Mesenchymal stem cell (in vitro differentiated cells and primary cell): ENCODE data around the gene PNKD.

Experiments used
- DNase-seq: peaks from one replicate; pipeline ENCODE4 v3.0.0-alpha.2; 2013
- H2AFZ ChIP-seq: one replicate; pipeline ENCODE4 v1.6.1; 2013; ENCODE audit warnings: low read depth, mild to moderate bottlenecking, control low read depth, inconsistent platforms, low read length, moderate library complexity
- H2AK5ac ChIP-seq: 2 replicates; pipeline ENCODE4 v1.6.1; 2013; ENCODE audit warnings: low read length, moderate library complexity, mild to moderate bottlenecking, inconsistent platforms; ENCODE audit not compliant: severe bottlenecking
- H2BK120ac ChIP-seq: one replicate; pipeline ENCODE4 v1.6.1; 2013; ENCODE audit warnings: low read depth, mild to moderate bottlenecking, inconsistent platforms, low read length, moderate library complexity
- H2BK12ac ChIP-seq, 2 experiments: one replicate each; pipeline ENCODE4 v1.6.1; 2013; ENCODE audit warnings: inconsistent platforms in 2 of 2, low read length in 2 of 2, mild to moderate bottlenecking in 2 of 2, moderate library complexity in 2 of 2, control low read depth in 1 of 2
- H2BK15ac ChIP-seq: one replicate; pipeline ENCODE4 v1.6.1; 2013; ENCODE audit warnings: mild to moderate bottlenecking, low read depth, inconsistent platforms; ENCODE audit not compliant: poor library complexity, severe bottlenecking
- H2BK5ac ChIP-seq: 2 replicates; pipeline ENCODE4 v1.6.1; 2013; ENCODE audit warnings: low read depth, mild to moderate bottlenecking, low read length, control low read depth, inconsistent platforms; ENCODE audit not compliant: poor library complexity, severe bottlenecking
- H3K14ac ChIP-seq, 2 experiments: one replicate each; pipeline ENCODE4 v1.6.1; 2013; ENCODE audit warnings: inconsistent platforms in 2 of 2, low read length in 2 of 2, control low read depth in 1 of 2, mild to moderate bottlenecking in 1 of 2, moderate library complexity in 1 of 2
- H3K18ac ChIP-seq, 2 experiments: one replicate each; pipeline ENCODE4 v1.6.1; 2013; ENCODE audit warnings: inconsistent platforms in 2 of 2, low read length in 2 of 2, control low read depth in 1 of 2, low read depth in 1 of 2, mild to moderate bottlenecking in 1 of 2
- H3K23ac ChIP-seq, 2 experiments: one replicate each; pipeline ENCODE4 v1.6.1; 2013; ENCODE audit warnings: inconsistent platforms in 2 of 2, low read length in 2 of 2, mild to moderate bottlenecking in 2 of 2, moderate library complexity in 2 of 2, control low read depth in 1 of 2
- H3K27ac ChIP-seq: 2 replicates; pipeline ENCODE4 v1.5.1; 2013; ENCODE audit warnings: mild to moderate bottlenecking, moderate library complexity, low read length, control low read depth, inconsistent platforms; ENCODE audit not compliant: poor library complexity, severe bottlenecking
- H3K27me3 ChIP-seq, 2 experiments: 2 replicates each; pipeline versions ENCODE4 v1.6.1 to v1.7.0; 2013; ENCODE audit warnings: low read length in 2 of 2, mild to moderate bottlenecking in 2 of 2, moderate library complexity in 2 of 2, control low read depth in 1 of 2, inconsistent platforms in 1 of 2; ENCODE audit not compliant: control insufficient read depth in 1 of 2, insufficient read depth in 1 of 2
- H3K36me3 ChIP-seq, 2 experiments: 2 replicates each; pipeline versions ENCODE4 v1.6.1 to v1.7.0; 2013; ENCODE audit warnings: low read length in 2 of 2, control low read depth in 1 of 2, inconsistent platforms in 1 of 2, low read depth in 1 of 2, mild to moderate bottlenecking in 1 of 2; ENCODE audit not compliant: insufficient read depth in 2 of 2, control insufficient read depth in 1 of 2
- H3K4ac ChIP-seq, 2 experiments: one replicate each; pipeline ENCODE4 v1.6.1; 2013; ENCODE audit warnings: inconsistent platforms in 2 of 2, low read length in 2 of 2, mild to moderate bottlenecking in 2 of 2, moderate library complexity in 2 of 2, control low read depth in 1 of 2, low read depth in 1 of 2
- H3K4me1 ChIP-seq: 2 replicates; pipeline ENCODE4 v1.6.1; 2013; ENCODE audit warnings: low read depth, low read length, control low read depth; ENCODE audit not compliant: control insufficient read depth, insufficient read depth
- H3K4me2 ChIP-seq: 2 replicates; pipeline ENCODE4 v1.6.1; 2013; ENCODE audit warnings: low read length, mild to moderate bottlenecking, inconsistent platforms; ENCODE audit not compliant: poor library complexity, severe bottlenecking
- H3K4me3 ChIP-seq, 2 experiments: 2 replicates each; pipeline versions ENCODE4 v1.5.1 to v1.7.0; 2013; ENCODE audit warnings: low read length in 2 of 2, mild to moderate bottlenecking in 2 of 2, control low read depth in 1 of 2, low read depth in 1 of 2; ENCODE audit not compliant: insufficient read depth in 1 of 2
- H3K79me1 ChIP-seq: replicated peaks from 2 replicates; pipeline ENCODE4 v1.6.1; 2013; ENCODE audit warnings: mild to moderate bottlenecking, control low read depth, low read length, inconsistent platforms; ENCODE audit not compliant: poor library complexity, severe bottlenecking
- H3K9ac ChIP-seq: 2 replicates; pipeline ENCODE4 v1.7.0; 2013; ENCODE audit warnings: mild to moderate bottlenecking, low read length, moderate library complexity
- H3K9me3 ChIP-seq: 2 replicates; pipeline ENCODE4 v1.7.0; 2013; ENCODE audit warnings: mild to moderate bottlenecking, low read length; ENCODE audit not compliant: control insufficient read depth
- H4K8ac ChIP-seq: one replicate; pipeline ENCODE4 v1.6.1; 2013; ENCODE audit warnings: inconsistent platforms, mild to moderate bottlenecking, low read length, moderate library complexity
- H4K91ac ChIP-seq: one replicate; pipeline ENCODE4 v1.6.1; 2013; ENCODE audit warnings: mild to moderate bottlenecking, low read length, inconsistent platforms
- WGBS: methylation state at CpG from one replicate; pipeline ENCODE4 v1.1.7; 2013; ENCODE audit warnings: mixed read lengths; 5-methylcytosine and 5-hydroxymethylcytosine counted together

PNKD gene

DNA sequence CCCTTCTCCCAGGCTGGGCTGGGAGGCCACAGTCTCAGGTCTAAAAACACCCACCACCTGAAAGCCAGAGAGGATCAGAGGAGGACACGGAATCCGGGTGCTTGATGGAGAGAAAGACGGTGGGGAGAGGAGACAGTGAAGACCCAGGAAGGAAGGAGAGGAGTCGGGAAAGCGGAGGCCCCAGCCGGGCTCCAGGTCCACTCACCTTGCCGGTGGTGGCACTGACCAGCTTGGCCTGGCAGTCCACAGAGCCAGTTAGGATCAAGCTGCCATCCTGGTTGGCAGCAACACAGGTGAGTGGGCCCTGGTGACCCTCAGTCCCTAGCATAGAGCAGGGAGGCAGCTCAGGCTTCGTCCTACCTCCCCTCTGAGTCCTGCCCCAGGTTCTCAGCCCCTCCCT is 4.7 kb upstream of the PNKD start:
- Histone ChIP-seq H2BK120ac (no peak overlapping the region), H3K27me3 (no peaks in the 10 kb centered on the region), H3K14ac (no peak overlapping the region), H3K9ac (no peak overlapping the region), H2BK12ac (no peak overlapping the region), H3K4me3 (no peak overlapping the region), H3K4ac (no peak overlapping the region), H3K4me1 (peaks cover 24% of the 10 kb centered on the region), H3K9me3 (no peaks in the 10 kb centered on the region), H3K18ac (no peak overlapping the region), H3K4me2 (no peak overlapping the region), H3K23ac (no peak overlapping the region), H4K91ac (no peak overlapping the region), H2BK15ac (no peak overlapping the region), H3K79me1 (peaks cover 35% of the 10 kb centered on the region), H2AK5ac (no peak overlapping the region), H2AFZ (no peak overlapping the region), H3K36me3 (peaks cover 47 to 60% of the 10 kb centered on the region in 2 experiments), H3K27ac (no peak overlapping the region), H2BK5ac (no peak overlapping the region), H4K8ac (no peak overlapping the region)
- WGBS: 96% methylated on average over 8 of the region's 8 CpGs
- DNase-seq: no peak

DNA sequence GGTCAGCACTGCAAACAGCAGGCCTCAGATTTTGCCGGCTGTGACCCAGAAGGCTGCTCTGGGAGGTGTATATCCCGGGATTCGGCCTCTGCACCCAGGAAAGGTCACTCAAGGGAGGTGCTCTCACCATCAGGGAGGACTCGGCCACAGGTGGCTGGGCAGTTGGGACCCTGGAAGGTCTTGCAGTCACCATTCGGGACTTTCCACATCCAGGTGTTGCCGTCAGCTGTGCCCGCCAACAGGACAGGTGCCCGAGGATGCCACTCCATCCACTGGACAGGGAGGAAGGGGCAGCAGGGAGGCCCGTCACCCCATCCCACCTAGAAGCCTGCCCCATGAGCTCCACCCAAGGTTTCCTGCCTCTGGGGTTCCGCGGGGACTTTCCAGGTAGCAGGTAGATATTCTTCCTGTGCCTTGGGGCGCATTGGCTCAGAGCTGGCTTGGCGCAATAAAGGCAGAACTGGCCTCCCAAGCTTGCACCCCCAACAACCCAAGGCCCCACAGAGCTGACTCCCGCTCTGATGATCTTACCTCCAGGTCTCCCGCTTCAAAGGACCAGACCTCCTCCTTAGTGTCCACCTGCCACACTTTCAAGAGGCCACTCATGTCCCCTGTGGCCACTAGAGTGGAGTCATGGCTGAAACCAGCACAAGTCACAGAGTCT is 3.9 kb upstream of the PNKD start:
- Histone ChIP-seq H2BK15ac (no peak overlapping the region), H2BK120ac (no peak overlapping the region), H3K27me3 (no peaks in the 10 kb centered on the region), H2BK12ac (no peak overlapping the region), H3K23ac (no peak overlapping the region), H3K18ac (no peak overlapping the region), H3K4me2 (no peak overlapping the region), H3K4me3 (no peak overlapping the region), H3K79me1 (peaks cover 42% of the 10 kb centered on the region), H3K14ac (no peak overlapping the region), H2BK5ac (no peak overlapping the region), H4K8ac (no peak overlapping the region), H3K27ac (no peak overlapping the region), H4K91ac (no peak overlapping the region), H3K4ac (no peak overlapping the region), H3K9me3 (no peaks in the 10 kb centered on the region), H3K4me1 (peaks cover 21% of the 10 kb centered on the region), H3K36me3 (peaks cover 47 to 60% of the 10 kb centered on the region in 2 experiments), H3K9ac (no peak overlapping the region), H2AK5ac (no peak overlapping the region), H2AFZ (no peak overlapping the region)
- DNase-seq: no peak
- WGBS: 94% methylated on average over 15 of the region's 15 CpGs

DNA sequence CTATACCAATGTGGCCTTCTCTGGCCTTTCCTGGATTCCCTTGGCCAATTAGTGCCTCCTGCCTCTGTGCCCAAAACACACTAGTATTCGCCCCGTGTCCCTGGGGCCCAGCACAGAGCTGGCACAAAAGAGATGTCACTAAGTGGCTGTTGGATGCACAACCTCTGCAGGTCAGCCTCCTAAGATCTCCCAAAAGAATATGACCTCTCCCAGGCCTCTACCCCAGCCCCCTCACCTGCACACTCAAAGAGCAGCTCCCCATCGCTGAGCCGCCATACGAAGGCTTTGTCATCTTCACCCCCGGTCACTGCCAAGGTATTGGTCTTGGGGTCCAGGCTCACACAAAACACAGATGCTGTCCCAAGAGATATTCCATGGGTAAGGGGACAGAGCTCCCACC is 3.1 kb upstream of the PNKD start:
- WGBS: 97% methylated on average over 6 of the region's 6 CpGs

DNA sequence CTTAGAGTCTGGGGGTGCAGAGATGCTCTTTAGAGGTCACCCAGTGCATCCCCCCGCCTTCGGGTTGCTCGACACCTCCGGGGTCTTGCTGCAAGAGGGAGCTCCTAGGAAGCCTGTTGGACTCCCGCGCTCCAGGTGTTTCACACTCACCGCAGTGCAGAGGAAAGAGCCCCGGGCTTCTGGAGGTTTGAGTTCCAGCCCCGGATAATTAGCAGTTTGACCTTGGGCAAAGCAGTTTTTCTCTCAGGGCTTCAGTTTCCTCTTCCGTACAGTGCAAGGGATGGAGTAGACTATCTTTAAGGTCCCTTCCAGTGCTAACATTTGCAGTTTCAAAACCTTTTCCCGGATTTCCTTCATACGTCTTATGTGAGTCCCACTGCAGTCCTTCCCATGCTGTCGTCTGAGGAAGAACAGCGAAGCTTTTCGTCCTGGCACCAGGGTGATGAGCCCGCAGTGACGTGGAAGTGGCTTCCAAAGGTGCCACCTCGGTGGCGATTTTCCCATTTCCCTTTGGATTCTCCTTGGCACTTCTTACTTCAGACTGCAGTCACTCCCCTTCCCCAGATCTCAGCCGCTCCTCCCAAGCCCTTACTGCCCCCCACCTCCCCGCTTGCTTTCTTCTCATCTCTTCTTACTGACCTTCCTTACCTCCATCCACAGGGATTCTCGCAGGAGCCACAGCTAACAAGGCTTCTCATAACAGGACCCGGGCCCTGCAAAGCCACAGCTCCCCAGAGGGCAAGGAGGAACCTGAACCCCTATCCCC is 585 bp downstream of the PNKD start:
- H3K9me3 ChIP-seq: no peaks in the 10 kb centered on the region
- peak overlapping the region; percentile 28 for H2BK15ac ChIP-seq
- H2AFZ ChIP-seq: no peak overlapping the region
- no peaks in the 10 kb centered on the region for H3K27me3 ChIP-seq
- H2AK5ac ChIP-seq: no peak overlapping the region
- peak overlapping the region; percentile 85 for H4K8ac ChIP-seq
- H2BK5ac ChIP-seq: no peak overlapping the region
- H3K14ac ChIP-seq: peak overlapping the region in 1 of 2 experiments; percentile 85
- H4K91ac ChIP-seq: peak overlapping the region; percentile 70
- H2BK12ac ChIP-seq: peak overlapping the region in 1 of 2 experiments; percentile 31
- H3K4me1 ChIP-seq: peaks cover 22% of the 10 kb centered on the region
- DNase-seq: peak; percentile 45
- H3K9ac ChIP-seq: peak overlapping the region; percentile 94
- 9% methylated on average over 22 of the region's 23 CpGs for WGBS
- peaks cover 41% of the 10 kb centered on the region for H3K79me1 ChIP-seq
- H3K4ac ChIP-seq: peak overlapping the region; percentile 46 to 68
- H3K4me3 ChIP-seq: peak overlapping the region; percentile 81 to 99
- peak overlapping the region; percentile 89 for H3K4me2 ChIP-seq
- no peak overlapping the region for H2BK120ac ChIP-seq
- H3K36me3 ChIP-seq: peaks cover 42 to 49% of the 10 kb centered on the region in 2 experiments
- peak overlapping the region in 1 of 2 experiments; percentile 29 for H3K23ac ChIP-seq
- H3K27ac ChIP-seq: no peak overlapping the region
- H3K18ac ChIP-seq: peak overlapping the region; percentile 18 to 69

More for the DNA sequence above, 3.1 kb upstream of the PNKD start:
- H2BK12ac ChIP-seq: no peak overlapping the region
- H3K9me3 ChIP-seq: no peaks in the 10 kb centered on the region
- no peak overlapping the region for H3K14ac ChIP-seq
- H4K91ac ChIP-seq: no peak overlapping the region
- no peak overlapping the region for H3K18ac ChIP-seq
- DNase-seq: no peak
- no peak overlapping the region for H2BK15ac ChIP-seq
- H3K23ac ChIP-seq: no peak overlapping the region
- H2AK5ac ChIP-seq: no peak overlapping the region
- H2AFZ ChIP-seq: no peak overlapping the region
- H2BK5ac ChIP-seq: no peak overlapping the region
- H3K4me2 ChIP-seq: no peak overlapping the region
- H3K36me3 ChIP-seq: peaks cover 47 to 57% of the 10 kb centered on the region in 2 experiments
- no peak overlapping the region for H3K4me3 ChIP-seq
- H3K4ac ChIP-seq: no peak overlapping the region
- H3K4me1 ChIP-seq: peaks cover 18% of the 10 kb centered on the region
- H2BK120ac ChIP-seq: no peak overlapping the region
- no peak overlapping the region for H3K9ac ChIP-seq
- H3K27me3 ChIP-seq: no peaks in the 10 kb centered on the region
- peaks cover 43% of the 10 kb centered on the region for H3K79me1 ChIP-seq
- no peak overlapping the region for H3K27ac ChIP-seq
- H4K8ac ChIP-seq: no peak overlapping the region
